Frontal cortex (tissue), 4 donors: ENCODE measurements around the gene DGCR8. TPM values are rescaled to one million over a fixed set of nuclear protein-coding genes. Genes with fewer than 3 reads are reported as not detected.
A peak's percentile ranks its signal among the peaks of the same experiment; 100 is the strongest.
"Not testable (repeated sequence)": the region's sequence is repeated elsewhere in the genome, so short reads cannot be mapped to it uniquely, and the experiment has no call there.

Experiments used
- DNase-seq, 2 donors: peaks; one replicate each; pipeline ENCODE4 v3.0.0; 2012; ENCODE audit warnings: low spot score in 2 of 2
- FAIRE-seq: peaks from 2 replicates; lab custom pipeline; 2012; peaks lifted over from hg19 to GRCh38; lab: Jason Lieb, UNC
- small RNA-seq: library from RNA; depleted of rRNA; stranded (forward); fragments of <200 nt; gene quantifications from one replicate; pipeline ENCODE3, GENCODE V24; 2014
- total RNA-seq: library from RNA; depleted of rRNA; stranded (reverse); fragments of >200 nt; gene quantifications from one replicate; pipeline ENCODE4 v1.2.3, GENCODE V29; 2014
- donor health status: control.
- donor health status: control.
- donor health status: control.

DGCR8 gene
- total RNA-seq, 1 donor from 2014 or later, result 42.8 TPM

DNA sequence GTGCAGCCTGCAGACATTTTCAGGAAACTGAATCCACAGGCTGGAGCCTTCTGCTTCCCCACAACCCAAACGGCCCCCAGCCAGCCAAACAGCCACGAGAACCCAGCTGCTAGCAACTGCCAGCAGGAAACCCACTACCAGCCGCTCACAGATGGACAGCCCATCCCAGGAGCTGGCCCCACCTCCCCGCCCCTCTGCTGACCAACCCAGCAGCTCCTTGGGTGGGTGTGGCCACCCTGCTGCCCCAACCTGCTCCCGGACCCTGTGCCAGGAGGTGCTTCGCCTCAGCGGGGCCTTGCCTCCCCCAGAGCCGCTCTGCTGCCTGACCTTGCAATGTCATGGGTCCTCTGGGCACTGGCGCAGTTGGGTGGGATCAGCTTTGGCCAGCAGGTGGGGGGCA is 79.0 kb downstream of the DGCR8 start:
- DNase-seq (no peak), FAIRE-seq (no peak)

GRCh38 chr22:20159531-20159930 is 79.5 kb downstream of the DGCR8 start:
- FAIRE-seq, DNase-seq: not testable (repeated sequence)

GRCh38 chr22:20160041-20160440 is 80.0 kb downstream of the DGCR8 start:
- FAIRE-seq, result no peak
- DNase-seq, result no peak

Small RNA genes within 50 kb of the gene (small RNA-seq; reads per million reads assigned to genes)
- gene MIR185 (4.2 reads per million, percentile 91 among the genes with 10 or more reads in this experiment), gene MIR6816 (0.10 reads per million), gene RF00017 (not detected), gene RF00599 (not detected)

Other genes starting within 250 kb of the DGCR8 start
- gene GNB1L, start 225.4 kb upstream of the DGCR8 start, total RNA-seq, result 2.9 TPM
- gene RTL10, start 225.4 kb upstream of the DGCR8 start, total RNA-seq, result 13.0 TPM
- 26.5 TPM for gene COMT, start 138.5 kb upstream of the DGCR8 start, total RNA-seq
- gene TXNRD2, start 138.4 kb upstream of the DGCR8 start, total RNA-seq, result 15.5 TPM
- 52.6 TPM for gene ARVCF, start 63.4 kb upstream of the DGCR8 start, total RNA-seq
- 8.2 TPM for gene TANGO2, start 59.1 kb upstream of the DGCR8 start, total RNA-seq
- 182 TPM for gene RANBP1, start 35.9 kb downstream of the DGCR8 start, total RNA-seq
- gene TRMT2A, start 37.0 kb downstream of the DGCR8 start, total RNA-seq, result 28.9 TPM
- gene ZDHHC8, start 51.6 kb downstream of the DGCR8 start, total RNA-seq, result 2.9 TPM
- 0.82 TPM for gene CCDC188, start 70.8 kb downstream of the DGCR8 start, total RNA-seq
- gene RTN4R, start 188.1 kb downstream of the DGCR8 start, total RNA-seq, result 10.2 TPM
- gene DGCR6L, start 239.8 kb downstream of the DGCR8 start, total RNA-seq, result 26.5 TPM